SU-DHL-6 (cell line): ENCODE measurements around the gene CALML3.

Experiments
- EZH2phosphoT487 ChIP-seq: fragments of 200-600 bp; sonication (generic), shearing (Covaris generic); conservative IDR thresholded peaks from 2 replicates; pipeline ENCODE4 v1.6.1; 2018; ENCODE audit warnings: mild to moderate bottlenecking, antibody characterized with exemption, low read length, moderate library complexity, mixed read lengths
- TF ChIP-seq, protein P1 (sequence below): fragments of 200-600 bp; sonication (generic); IDR thresholded peaks from one replicate; pipeline ENCODE4 v1.5.1; 2017; ENCODE audit warnings: antibody characterized with exemption, mild to moderate bottlenecking, low read length, moderate library complexity; ENCODE audit not compliant: insufficient read depth, poor library complexity, severe bottlenecking

DNA sequence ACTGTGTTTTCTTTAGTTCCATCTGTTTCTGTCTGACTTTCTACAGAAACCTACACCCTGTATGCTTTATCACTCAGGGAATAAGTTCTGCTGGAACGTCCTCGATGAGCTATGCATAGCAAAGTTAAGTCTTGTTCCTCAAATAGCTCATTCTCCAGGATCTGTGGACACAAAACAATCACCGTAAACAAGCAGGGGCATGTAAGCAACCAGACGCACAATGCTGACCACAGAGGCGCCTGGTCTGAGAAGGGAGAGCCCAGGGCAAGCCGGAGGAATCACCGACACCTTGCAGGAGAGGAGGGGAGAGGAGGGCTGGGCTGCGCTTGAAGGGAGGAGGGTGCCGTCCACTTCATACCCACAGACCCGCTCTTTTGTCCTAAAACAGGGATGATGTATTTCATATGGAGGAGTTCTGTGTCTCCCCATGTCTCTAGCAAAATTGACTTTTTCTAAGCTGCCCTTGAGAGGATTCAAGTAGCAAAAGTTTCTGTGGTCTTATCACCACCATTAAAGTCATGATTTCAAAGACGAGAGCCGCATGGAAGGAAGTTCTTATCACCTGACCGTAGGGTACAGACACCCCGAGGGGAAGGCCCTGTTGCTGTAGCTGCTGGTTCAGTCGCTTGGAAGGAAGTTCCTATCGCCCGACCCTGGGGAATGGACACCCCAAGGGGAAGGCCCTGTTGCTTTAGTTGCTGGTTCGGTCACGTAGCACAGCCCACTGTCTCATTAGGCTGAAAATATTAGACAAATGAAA lies 14.3 kb downstream of the CALML3 start:
- TF ChIP-seq, protein P1, sequence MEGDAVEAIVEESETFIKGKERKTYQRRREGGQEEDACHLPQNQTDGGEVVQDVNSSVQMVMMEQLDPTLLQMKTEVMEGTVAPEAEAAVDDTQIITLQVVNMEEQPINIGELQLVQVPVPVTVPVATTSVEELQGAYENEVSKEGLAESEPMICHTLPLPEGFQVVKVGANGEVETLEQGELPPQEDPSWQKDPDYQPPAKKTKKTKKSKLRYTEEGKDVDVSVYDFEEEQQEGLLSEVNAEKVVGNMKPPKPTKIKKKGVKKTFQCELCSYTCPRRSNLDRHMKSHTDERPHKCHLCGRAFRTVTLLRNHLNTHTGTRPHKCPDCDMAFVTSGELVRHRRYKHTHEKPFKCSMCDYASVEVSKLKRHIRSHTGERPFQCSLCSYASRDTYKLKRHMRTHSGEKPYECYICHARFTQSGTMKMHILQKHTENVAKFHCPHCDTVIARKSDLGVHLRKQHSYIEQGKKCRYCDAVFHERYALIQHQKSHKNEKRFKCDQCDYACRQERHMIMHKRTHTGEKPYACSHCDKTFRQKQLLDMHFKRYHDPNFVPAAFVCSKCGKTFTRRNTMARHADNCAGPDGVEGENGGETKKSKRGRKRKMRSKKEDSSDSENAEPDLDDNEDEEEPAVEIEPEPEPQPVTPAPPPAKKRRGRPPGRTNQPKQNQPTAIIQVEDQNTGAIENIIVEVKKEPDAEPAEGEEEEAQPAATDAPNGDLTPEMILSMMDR: no peak
- no peak for TF ChIP-seq EZH2phosphoT487
